Measurements from ENCODE around the gene SLIT1.

SLIT1 gene

GRCh38 chr10:97139651-97140048 is 46.1 kb downstream of the SLIT1 start:
- no peak for DNase-seq (ENCODE audit: low read depth)

- no peak for DNase-seq (ENCODE audit: low read depth)
Measured at GRCh38 chr10:97138846-97139245, 46.9 kb downstream of the SLIT1 start.

- DNase-seq (ENCODE audit: low read depth): no peak
Measured at GRCh38 chr10:97138174-97138573, 47.6 kb downstream of the SLIT1 start.

GRCh38 chr10:97136756-97137155 is 49.0 kb downstream of the SLIT1 start:
- no peak for DNase-seq (ENCODE audit: low read depth)

- DNase-seq (ENCODE audit: low read depth): no peak
Measured at GRCh38 chr10:97135464-97135863, 50.3 kb downstream of the SLIT1 start.

- DNase-seq (ENCODE audit: low read depth): no peak
Measured at GRCh38 chr10:97134983-97135382, 50.8 kb downstream of the SLIT1 start.

DNA sequence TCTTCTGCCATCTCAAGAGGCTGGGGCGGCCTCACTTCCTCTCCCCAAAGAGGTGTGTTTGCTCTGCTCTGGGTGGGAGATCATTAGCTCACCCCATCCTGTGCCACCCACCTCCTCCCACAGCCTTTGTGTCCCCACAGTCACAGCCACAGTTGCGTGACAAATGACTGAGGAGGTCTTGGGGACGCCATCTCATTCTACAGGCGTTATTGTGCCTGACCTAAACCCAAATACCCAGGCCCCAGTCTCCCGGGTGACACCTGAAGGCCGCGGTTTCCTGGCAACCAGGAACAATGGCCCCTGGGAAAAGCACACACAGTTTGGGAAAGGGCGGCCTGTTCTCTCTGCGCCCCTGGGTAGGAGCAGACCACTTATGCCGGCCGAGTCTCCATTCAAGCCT is 51.6 kb downstream of the SLIT1 start:
- DNase-seq (ENCODE audit: low read depth): no peak

GRCh38 chr10:97132273-97132672 is 53.5 kb downstream of the SLIT1 start:
- no peak for DNase-seq (ENCODE audit: low read depth)

DNA sequence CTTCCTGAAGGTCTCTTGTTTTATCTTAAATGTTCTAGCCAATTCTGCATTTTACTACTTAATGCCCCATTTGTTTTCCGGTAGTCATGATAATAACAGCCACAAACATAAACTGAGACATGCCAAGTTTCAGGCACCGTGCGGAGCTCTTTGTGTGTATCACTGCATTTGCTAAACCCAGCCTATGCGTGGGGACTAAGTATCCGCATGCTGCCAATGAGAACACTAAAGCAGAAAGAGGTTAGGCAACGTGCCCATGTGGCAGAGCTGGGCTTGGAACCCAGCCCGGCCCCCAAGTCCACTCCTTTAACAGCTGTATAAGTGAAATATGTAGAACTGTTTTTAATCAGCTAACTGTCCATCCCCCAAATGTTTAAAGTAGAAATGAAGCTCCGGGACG is 54.1 kb downstream of the SLIT1 start:
- no peak for DNase-seq (ENCODE audit: low read depth)

GRCh38 chr10:97131181-97131628 is 54.6 kb downstream of the SLIT1 start:
- DNase-seq (ENCODE audit: low read depth): no peak

- no peak for DNase-seq (ENCODE audit: low read depth)
Measured at GRCh38 chr10:97129666-97130065, 56.1 kb downstream of the SLIT1 start.

- no peak for DNase-seq (ENCODE audit: low read depth)
Measured at GRCh38 chr10:97128516-97129154, 57.1 kb downstream of the SLIT1 start.

- no peak for DNase-seq (ENCODE audit: low read depth)
Measured at GRCh38 chr10:97128039-97128492, 57.7 kb downstream of the SLIT1 start.

DNA sequence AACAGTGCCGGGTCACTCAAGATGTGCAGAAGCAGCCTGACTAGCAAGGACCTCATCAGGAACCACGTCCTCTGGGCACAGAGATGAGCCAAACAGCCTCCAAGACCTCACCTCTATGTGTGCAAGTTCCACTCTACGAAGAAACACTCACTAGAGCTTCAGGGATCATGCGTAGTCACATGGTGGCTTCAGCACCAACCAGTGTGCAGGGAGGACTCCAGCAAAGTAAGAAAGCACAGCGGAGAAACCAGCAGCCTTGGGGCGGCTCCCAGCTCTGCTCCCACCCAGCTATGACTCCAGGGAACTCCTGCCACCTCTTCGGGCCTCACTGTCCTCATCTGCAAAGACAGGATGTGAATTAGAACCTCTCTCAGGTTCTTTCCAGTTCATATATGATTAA is 58.2 kb downstream of the SLIT1 start:
- no peak for DNase-seq (ENCODE audit: low read depth)

- DNase-seq (ENCODE audit: low read depth): no peak
Measured at GRCh38 chr10:97124211-97124610, 61.5 kb downstream of the SLIT1 start.

DNA sequence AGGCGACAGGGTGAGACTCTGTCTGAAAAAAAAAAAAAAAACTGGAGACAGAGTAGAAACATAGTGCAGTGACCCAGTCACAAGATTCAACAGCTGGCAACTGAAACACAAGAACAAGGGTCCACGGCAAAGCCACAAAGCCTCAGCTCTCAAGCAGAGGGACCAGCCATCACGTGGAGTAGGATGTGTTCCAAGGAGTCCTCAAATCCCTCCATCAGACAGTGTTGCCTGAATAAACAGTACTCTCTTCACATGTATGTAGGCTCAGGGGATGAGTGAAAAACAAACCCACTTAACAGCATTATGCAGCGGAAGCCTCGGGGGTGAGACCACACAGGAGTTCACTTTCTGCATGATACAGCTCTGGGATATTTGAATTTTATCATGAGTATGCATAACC is 62.0 kb downstream of the SLIT1 start:
- no peak for DNase-seq (ENCODE audit: low read depth)

DNA sequence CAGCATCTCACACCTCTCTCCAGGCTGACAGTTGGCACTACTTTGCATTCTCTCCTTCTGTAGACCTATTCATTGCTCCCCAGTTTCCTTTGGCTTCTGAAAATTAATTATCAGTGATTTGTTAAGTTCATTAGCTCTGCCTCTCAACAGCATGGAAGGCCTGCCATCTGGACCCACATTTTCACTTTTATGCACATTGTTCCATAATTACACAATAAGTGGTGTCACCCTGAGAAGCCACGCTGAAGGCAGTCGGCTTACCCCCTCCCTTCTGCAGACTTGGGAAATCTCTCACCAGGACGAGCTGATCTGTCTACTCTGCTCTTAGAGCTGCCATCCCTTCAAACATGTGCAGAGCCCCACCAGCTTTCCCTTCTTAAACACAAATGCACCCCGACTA is 64.7 kb downstream of the SLIT1 start:
- no peak for DNase-seq (ENCODE audit: low read depth)

GRCh38 chr10:97120370-97120769 is 65.4 kb downstream of the SLIT1 start:
- no peak for DNase-seq (ENCODE audit: low read depth)

DNA sequence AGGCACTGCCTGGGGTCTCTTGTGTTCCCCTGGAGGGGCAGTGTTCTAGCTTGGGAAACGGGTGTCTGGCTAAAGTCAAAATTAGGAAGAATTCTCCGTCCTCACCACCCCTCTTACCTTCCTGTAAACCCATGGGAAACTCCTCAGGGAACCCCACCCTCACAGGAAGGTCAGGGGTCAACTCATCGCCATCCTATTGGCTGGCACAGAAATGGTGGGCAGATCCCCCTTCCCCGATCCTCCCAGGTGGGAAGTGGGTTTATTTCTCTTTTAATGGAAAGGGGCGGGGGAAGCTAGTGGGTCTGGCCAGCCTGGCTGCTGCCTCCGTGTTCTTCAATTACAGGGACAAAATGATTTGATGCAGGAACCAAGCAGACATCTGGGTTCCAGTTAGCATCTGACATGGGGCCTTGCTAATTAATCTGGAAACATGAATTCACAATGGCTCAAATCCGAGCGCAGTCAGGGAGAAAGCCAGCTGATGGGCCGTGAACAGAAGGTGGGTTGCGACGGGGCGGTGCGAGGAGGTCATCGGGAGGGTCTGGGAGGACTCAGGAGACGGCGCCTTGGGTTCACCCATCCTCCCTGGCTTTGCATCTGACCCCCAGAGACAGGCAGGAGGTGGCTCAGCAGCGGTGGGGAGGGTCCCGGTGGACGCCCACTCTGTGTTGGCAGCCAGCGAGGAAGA is 66.6 kb downstream of the SLIT1 start:
- no peak for DNase-seq (ENCODE audit: low read depth)

DNA sequence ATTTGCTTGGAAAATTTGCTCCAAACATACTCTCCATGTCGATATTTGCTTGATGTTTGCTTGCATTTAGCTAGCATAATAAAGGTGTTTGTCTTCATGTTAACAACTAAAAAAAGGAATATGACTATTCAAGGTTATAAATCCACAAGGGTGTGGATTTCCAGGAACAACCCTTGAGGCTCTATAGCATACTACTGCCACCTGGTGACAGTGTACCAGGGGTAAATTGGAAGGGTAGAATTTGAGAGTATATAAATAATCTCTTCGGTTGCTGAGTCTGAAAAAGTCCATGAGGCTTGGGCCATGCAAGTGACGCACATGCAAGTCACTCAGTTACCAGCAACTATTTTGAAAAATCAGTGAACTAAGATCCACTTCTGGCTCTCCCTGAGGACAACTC is 68.4 kb downstream of the SLIT1 start:
- DNase-seq (ENCODE audit: low read depth): no peak

DNA sequence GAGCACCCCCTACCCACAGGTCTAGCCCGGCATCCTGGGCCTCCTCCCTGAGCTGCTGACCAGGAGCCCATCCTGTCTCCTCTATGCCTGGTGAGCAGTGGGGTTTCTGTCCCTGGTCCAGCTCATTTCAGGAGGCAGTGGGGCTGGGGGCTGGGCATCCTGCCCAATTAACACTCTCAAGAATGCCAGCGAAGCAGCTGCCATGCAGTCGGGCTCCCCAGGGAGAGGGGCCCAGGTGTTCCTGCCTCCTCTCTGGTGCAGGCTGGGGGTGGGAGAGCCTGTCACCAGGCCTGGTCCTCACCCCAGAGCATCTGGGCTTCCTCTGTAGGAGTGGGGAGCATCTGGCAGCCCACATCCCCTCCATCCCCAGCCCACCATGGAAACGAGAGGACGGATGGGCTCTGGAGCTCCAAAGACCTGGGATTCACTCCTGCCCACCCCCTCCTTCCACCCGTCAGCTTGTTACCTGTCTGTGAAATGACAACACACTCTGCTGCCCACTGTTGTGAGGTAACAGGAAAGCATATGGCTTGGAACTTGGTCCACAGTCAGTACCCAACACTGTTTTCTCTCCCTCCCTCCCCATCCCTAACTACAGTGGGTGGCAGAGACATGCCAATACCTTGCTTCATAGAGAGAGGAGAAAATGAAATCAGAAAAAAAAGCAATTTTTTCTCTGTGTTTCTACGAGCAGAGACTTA is 69.1 kb downstream of the SLIT1 start:
- no peak for DNase-seq (ENCODE audit: low read depth)

GRCh38 chr10:97115846-97116245 is 69.9 kb downstream of the SLIT1 start:
- DNase-seq (ENCODE audit: low read depth): no peak

GRCh38 chr10:97111615-97112014 is 74.1 kb downstream of the SLIT1 start:
- no peak for DNase-seq (ENCODE audit: low read depth)

All from iris pigment epithelial cell (primary cell).